ENCODE measurements around the gene SRGAP1.

The SRGAP1 gene

GRCh38 chr12:64061868-64062375 lies 217.4 kb downstream of the SRGAP1 start:
- no peaks in the 10 kb centered on the region for H3K36me3 ChIP-seq (ENCODE audit: control insufficient read depth in 2 of 2, insufficient read depth in 1 of 2, low read length in 2 of 2)
- 0 out of 2 replicates have a peak, but pooled peaks cover 2% of the 10 kb centered on the region for H3K4me1 ChIP-seq (ENCODE audit: control insufficient read depth, insufficient read depth, low read length)
- H3K27ac ChIP-seq (ENCODE audit: extremely low read depth, low read depth, low read length): no peak overlapping the region
- CTCF ChIA-PET: no interaction called here
- TF ChIP-seq, protein P1, sequence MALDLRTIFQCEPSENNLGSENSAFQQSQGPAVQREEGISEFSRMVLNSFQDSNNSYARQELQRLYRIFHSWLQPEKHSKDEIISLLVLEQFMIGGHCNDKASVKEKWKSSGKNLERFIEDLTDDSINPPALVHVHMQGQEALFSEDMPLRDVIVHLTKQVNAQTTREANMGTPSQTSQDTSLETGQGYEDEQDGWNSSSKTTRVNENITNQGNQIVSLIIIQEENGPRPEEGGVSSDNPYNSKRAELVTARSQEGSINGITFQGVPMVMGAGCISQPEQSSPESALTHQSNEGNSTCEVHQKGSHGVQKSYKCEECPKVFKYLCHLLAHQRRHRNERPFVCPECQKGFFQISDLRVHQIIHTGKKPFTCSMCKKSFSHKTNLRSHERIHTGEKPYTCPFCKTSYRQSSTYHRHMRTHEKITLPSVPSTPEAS (tag by site-specific recombination; IDR thresholded peaks at IDR 0.05): no peak
- TF ChIP-seq ZNF704 (tag by site-specific recombination; IDR thresholded peaks at IDR 0.05): no peak
- no peak for TF ChIP-seq ZSCAN23 (tag by site-specific recombination; IDR thresholded peaks at IDR 0.05)
- TF ChIP-seq, protein P2, sequence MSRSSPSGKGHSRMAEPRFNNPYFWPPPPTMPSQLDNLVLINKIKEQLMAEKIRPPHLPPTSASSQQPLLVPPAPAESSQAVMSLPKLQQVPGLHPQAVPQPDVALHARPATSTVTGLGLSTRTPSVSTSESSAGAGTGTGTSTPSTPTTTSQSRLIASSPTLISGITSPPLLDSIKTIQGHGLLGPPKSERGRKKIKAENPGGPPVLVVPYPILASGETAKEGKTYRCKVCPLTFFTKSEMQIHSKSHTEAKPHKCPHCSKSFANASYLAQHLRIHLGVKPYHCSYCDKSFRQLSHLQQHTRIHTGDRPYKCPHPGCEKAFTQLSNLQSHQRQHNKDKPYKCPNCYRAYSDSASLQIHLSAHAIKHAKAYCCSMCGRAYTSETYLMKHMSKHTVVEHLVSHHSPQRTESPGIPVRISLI (tag by site-specific recombination; IDR thresholded peaks at IDR 0.05): no peak
- TF ChIP-seq ZNF341 (tag by site-specific recombination; IDR thresholded peaks at IDR 0.05; ENCODE audit: low read depth): no peak
- TF ChIP-seq, protein P3, sequence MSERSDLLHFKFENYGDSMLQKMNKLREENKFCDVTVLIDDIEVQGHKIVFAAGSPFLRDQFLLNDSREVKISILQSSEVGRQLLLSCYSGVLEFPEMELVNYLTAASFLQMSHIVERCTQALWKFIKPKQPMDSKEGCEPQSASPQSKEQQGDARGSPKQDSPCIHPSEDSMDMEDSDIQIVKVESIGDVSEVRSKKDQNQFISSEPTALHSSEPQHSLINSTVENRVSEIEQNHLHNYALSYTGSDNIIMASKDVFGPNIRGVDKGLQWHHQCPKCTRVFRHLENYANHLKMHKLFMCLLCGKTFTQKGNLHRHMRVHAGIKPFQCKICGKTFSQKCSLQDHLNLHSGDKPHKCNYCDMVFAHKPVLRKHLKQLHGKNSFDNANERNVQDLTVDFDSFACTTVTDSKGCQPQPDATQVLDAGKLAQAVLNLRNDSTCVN (tag by site-specific recombination; optimal IDR thresholded peaks at IDR 0.05): no peak
- TF ChIP-seq ZNF664 (tag by site-specific recombination; IDR thresholded peaks at IDR 0.05): no peak
- no peak for TF ChIP-seq GFI1B (tag by site-specific recombination; IDR thresholded peaks at IDR 0.05)
- no peak for TF ChIP-seq ZBTB44 (tag by site-specific recombination; IDR thresholded peaks at IDR 0.05)
- H3K9me3 ChIP-seq (ENCODE audit: control insufficient read depth, insufficient read depth, low read depth, low read length): no peaks in the 10 kb centered on the region
- H3K4me3 ChIP-seq (ENCODE audit: low read depth, low read length): no peak overlapping the region
- POLR2A ChIA-PET: no interaction called here

DNA sequence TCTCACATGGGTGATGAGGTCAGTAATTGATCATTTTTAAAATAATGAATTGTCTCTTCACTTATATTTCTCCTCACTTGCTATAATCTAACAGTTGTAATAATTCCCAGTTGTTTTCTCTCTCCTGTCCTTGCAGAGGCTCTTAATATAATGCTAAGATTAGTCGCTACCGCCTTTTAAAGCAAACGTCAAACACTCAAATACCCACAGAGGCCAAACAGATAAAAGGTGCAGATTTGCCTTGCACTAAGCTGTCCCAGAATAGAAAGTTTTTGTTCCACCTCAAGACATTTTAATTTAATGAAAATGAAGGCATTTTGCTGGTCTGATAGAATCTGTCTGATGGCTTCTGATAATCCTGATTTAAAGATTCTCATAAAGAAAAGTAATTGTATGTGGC lies 218.6 kb downstream of the SRGAP1 start:
- ChIA-PET CTCF (no interaction called here), POLR2A (no interaction called here)
- no peak overlapping the region for H3K27ac ChIP-seq (ENCODE audit: extremely low read depth, low read depth, low read length)
- TF ChIP-seq SP3 (tag by site-specific recombination; IDR thresholded peaks at IDR 0.05) (no peak), ZNF629 (tag by site-specific recombination; IDR thresholded peaks at IDR 0.05) (no peak), ZFHX2 (tag by site-specific recombination; conservative IDR thresholded peaks at IDR 0.05) (no peak), MEIS1 (CRISPR knock-in tag; IDR thresholded peaks at IDR 0.05; ENCODE audit: borderline replicate concordance) (no peak), ZNF626 (tag by site-specific recombination; IDR thresholded peaks at IDR 0.05) (no peak), ZNF624 (tag by site-specific recombination; IDR thresholded peaks at IDR 0.05) (no peak), OVOL3 (tag by site-specific recombination; IDR thresholded peaks at IDR 0.05) (no peak), PRDM4 (tag by site-specific recombination; IDR thresholded peaks at IDR 0.05) (no peak)
- TF ChIP-seq, protein P4, sequence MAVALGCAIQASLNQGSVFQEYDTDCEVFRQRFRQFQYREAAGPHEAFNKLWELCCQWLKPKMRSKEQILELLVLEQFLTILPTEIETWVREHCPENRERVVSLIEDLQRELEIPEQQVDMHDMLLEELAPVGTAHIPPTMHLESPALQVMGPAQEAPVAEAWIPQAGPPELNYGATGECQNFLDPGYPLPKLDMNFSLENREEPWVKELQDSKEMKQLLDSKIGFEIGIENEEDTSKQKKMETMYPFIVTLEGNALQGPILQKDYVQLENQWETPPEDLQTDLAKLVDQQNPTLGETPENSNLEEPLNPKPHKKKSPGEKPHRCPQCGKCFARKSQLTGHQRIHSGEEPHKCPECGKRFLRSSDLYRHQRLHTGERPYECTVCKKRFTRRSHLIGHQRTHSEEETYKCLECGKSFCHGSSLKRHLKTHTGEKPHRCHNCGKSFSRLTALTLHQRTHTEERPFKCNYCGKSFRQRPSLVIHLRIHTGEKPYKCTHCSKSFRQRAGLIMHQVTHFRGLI (tag by site-specific recombination; IDR thresholded peaks at IDR 0.05): no peak
- TF ChIP-seq, protein P5, sequence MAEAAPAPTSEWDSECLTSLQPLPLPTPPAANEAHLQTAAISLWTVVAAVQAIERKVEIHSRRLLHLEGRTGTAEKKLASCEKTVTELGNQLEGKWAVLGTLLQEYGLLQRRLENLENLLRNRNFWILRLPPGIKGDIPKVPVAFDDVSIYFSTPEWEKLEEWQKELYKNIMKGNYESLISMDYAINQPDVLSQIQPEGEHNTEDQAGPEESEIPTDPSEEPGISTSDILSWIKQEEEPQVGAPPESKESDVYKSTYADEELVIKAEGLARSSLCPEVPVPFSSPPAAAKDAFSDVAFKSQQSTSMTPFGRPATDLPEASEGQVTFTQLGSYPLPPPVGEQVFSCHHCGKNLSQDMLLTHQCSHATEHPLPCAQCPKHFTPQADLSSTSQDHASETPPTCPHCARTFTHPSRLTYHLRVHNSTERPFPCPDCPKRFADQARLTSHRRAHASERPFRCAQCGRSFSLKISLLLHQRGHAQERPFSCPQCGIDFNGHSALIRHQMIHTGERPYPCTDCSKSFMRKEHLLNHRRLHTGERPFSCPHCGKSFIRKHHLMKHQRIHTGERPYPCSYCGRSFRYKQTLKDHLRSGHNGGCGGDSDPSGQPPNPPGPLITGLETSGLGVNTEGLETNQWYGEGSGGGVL (tag by site-specific recombination; IDR thresholded peaks at IDR 0.05): no peak
- H3K4me1 ChIP-seq (ENCODE audit: control insufficient read depth, insufficient read depth, low read length): 0 out of 2 replicates have a peak, but pooled peaks cover 2% of the 10 kb centered on the region
- H3K4me3 ChIP-seq (ENCODE audit: low read depth, low read length): no peak overlapping the region
- H3K9me3 ChIP-seq (ENCODE audit: control insufficient read depth, insufficient read depth, low read depth, low read length): no peaks in the 10 kb centered on the region
- no peaks in the 10 kb centered on the region for H3K36me3 ChIP-seq (ENCODE audit: control insufficient read depth in 2 of 2, insufficient read depth in 1 of 2, low read length in 2 of 2)
